IMR-90 (cell line): ENCODE results near the gene ZFAND4.

Source experiments
- CEBPB ChIP-seq: IDR thresholded peaks from 2 replicates; pipeline ENCODE4 v1.6.1; 2012; ENCODE audit warnings: low read depth, low read length, improper control_type of control experiment
- CTCF ChIP-seq: conservative IDR thresholded peaks from 2 replicates; pipeline ENCODE4 v1.5.1; 2012; ENCODE audit warnings: mild to moderate bottlenecking, low read depth, low read length, improper control_type of control experiment
- ELK1 ChIP-seq: fragments of 150-350 bp; IDR thresholded peaks from 2 replicates; pipeline ENCODE4 v1.6.1; 2016; ENCODE audit warnings: low read depth, mild to moderate bottlenecking, low read length, moderate library complexity, borderline replicate concordance
- POLR2A ChIP-seq: IDR thresholded peaks from 2 replicates; pipeline ENCODE4 v1.6.1; 2012; ENCODE audit warnings: mild to moderate bottlenecking, low read depth, low read length
- RFX5 ChIP-seq: IDR thresholded peaks from 2 replicates; pipeline ENCODE4 v1.8.0; 2012; ENCODE audit warnings: low read depth, mild to moderate bottlenecking, low read length, moderate library complexity

GRCh38 chr10:45585131-45585530, 87.4 kb downstream of the ZFAND4 start:
- TF ChIP-seq CTCF, result no peak
- TF ChIP-seq POLR2A, result no peak
- no peak for TF ChIP-seq RFX5
- no peak for TF ChIP-seq ELK1
- TF ChIP-seq CEBPB, result no peak
